Common myeloid progenitor, CD34-positive (primary cell): Measurements from ENCODE around the gene MORN1.

Source experiments
- CTCF ChIA-PET: fragments of 350-600 bp; sonication (Branson Sonifier 250); formaldehyde crosslinking; loops from one replicate; lab custom pipeline; 2021; ENCODE audit warnings: antibody characterized with exemption; lab: Charles Lee
- POLR2A ChIA-PET: fragments of 350-600 bp; sonication (Branson Sonifier 250); formaldehyde crosslinking; loops from one replicate; lab custom pipeline; 2021; ENCODE audit warnings: antibody characterized with exemption; lab: Charles Lee
- DNase-seq, 3 donors: peaks; one replicate each; pipeline versions ENCODE4 v3.0.0 to v3.0.0-alpha.2; 2013
- H3K27ac ChIP-seq, 2 experiments: 1 replicate in 1 of 2; 2 replicates in 1 of 2; pipeline ENCODE4 v1.7.0; 2013; ENCODE audit warnings: inconsistent platforms in 2 of 2, low read length in 2 of 2, mild to moderate bottlenecking in 2 of 2, low read depth in 1 of 2, moderate library complexity in 1 of 2; ENCODE audit not compliant: severe bottlenecking in 2 of 2, insufficient read depth in 1 of 2, poor library complexity in 1 of 2
- H3K27me3 ChIP-seq, 5 experiments: replicated peaks in 2 of 5; 1 replicate in 3 of 5; 2 replicates in 2 of 5; pipeline versions ENCODE4 v1.6.1 to v1.7.0; 2013; ENCODE audit warnings: low read length in 4 of 5, mild to moderate bottlenecking in 2 of 5, moderate library complexity in 2 of 5, inconsistent platforms in 1 of 5; ENCODE audit not compliant: insufficient read depth in 5 of 5, control insufficient read depth in 4 of 5
- H3K36me3 ChIP-seq, 4 experiments: 1 replicate in 2 of 4; 2 replicates in 2 of 4; pipeline versions ENCODE4 v1.6.1 to v1.7.0; 2013; ENCODE audit warnings: low read length in 3 of 4, control low read depth in 1 of 4, mild to moderate bottlenecking in 1 of 4; ENCODE audit not compliant: control insufficient read depth in 4 of 4, insufficient read depth in 4 of 4
- H3K4me1 ChIP-seq, 4 experiments: 1 replicate in 3 of 4; 2 replicates in 1 of 4; pipeline versions ENCODE4 v1.6.1 to v1.7.1; 2013; ENCODE audit warnings: low read length in 3 of 4, mild to moderate bottlenecking in 3 of 4, control low read depth in 1 of 4, inconsistent platforms in 1 of 4, moderate library complexity in 1 of 4; ENCODE audit not compliant: control insufficient read depth in 4 of 4, insufficient read depth in 4 of 4; ENCODE audit errors: control extremely low read depth in 1 of 4
- H3K4me3 ChIP-seq, 7 experiments: 1 replicate in 4 of 7; 2 replicates in 3 of 7; pipeline versions ENCODE4 v1.5.1 to v1.7.0; 2013; ENCODE audit warnings: mild to moderate bottlenecking in 7 of 7, low read length in 6 of 7, moderate library complexity in 6 of 7, inconsistent platforms in 2 of 7, low read depth in 2 of 7, control low read depth in 1 of 7; ENCODE audit not compliant: insufficient read depth in 4 of 7, control insufficient read depth in 1 of 7; ENCODE audit errors: extremely low read depth in 1 of 7
- H3K9me3 ChIP-seq, 5 experiments: 1 replicate in 4 of 5; 2 replicates in 1 of 5; pipeline versions ENCODE4 v1.6.1 to v1.7.1; 2013; ENCODE audit warnings: low read length in 4 of 5, mild to moderate bottlenecking in 2 of 5, inconsistent platforms in 1 of 5, low read depth in 1 of 5, moderate library complexity in 1 of 5; ENCODE audit not compliant: control insufficient read depth in 4 of 5, insufficient read depth in 2 of 5; ENCODE audit errors: control extremely low read depth in 1 of 5
- WGBS: methylation state at CpG from one replicate; pipeline ENCODE4 v1.1.5; 2013; ENCODE audit not compliant: insufficient coverage; 5-methylcytosine and 5-hydroxymethylcytosine counted together

MORN1 gene

DNA sequence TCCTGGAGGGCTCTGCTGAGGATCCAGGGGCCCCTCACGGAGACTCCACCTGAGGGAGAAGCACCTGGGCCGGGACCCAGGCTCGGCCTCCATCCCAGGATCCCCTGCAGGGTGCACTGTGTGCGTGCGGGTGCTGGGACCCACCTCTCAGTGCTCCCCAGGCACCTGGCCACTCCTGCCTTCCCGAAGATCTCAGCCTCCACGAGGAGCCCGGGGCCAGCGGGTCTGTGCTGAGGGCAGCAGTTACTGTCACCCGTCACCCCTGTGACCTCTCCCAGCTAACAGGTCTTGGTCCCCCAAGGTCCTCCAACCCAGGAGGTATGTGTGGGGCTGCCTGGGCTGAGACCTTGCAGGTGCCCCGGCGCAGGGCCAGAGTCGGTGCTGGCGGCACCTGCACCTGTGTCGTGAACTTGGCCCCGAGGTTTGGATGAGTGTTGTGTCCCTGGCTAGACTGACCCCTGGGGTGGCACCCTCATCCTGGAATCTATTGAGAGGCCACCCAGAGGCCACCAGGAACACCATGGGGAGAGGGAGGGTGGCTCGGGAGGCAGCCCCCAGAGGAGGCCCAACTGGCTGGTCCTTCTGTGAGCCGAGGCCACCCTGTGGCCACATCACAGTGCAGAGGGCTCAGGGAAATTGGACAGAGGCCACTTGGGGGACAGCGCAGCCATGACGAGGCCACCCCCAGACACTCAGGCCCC, 17.7 kb downstream of the MORN1 start:
- Histone ChIP-seq H3K27ac (no peak overlapping the region), H3K9me3 (no peaks in the 10 kb centered on the region), H3K36me3 (peaks cover 0 to 2% (median 0%) of the 10 kb centered on the region in 4 experiments), H3K4me1 (no peaks in the 10 kb centered on the region), H3K4me3 (no peak overlapping the region), H3K27me3 (no peaks in the 10 kb centered on the region)
- no peak for DNase-seq
- POLR2A ChIA-PET, result no interaction called here
- 97% methylated on average over 15 of the region's 20 CpGs for WGBS
- CTCF ChIA-PET, result interaction anchor here (1.0 kb wide), 1 partner anchor 8 kb away, joined by 4 read pairs; no protein-coding TSS in a partner anchor

GRCh38 chr1:2372551-2373490, 18.5 kb downstream of the MORN1 start:
- 97% methylated on average over 34 of the region's 36 CpGs for WGBS
- POLR2A ChIA-PET, result no interaction called here

DNA sequence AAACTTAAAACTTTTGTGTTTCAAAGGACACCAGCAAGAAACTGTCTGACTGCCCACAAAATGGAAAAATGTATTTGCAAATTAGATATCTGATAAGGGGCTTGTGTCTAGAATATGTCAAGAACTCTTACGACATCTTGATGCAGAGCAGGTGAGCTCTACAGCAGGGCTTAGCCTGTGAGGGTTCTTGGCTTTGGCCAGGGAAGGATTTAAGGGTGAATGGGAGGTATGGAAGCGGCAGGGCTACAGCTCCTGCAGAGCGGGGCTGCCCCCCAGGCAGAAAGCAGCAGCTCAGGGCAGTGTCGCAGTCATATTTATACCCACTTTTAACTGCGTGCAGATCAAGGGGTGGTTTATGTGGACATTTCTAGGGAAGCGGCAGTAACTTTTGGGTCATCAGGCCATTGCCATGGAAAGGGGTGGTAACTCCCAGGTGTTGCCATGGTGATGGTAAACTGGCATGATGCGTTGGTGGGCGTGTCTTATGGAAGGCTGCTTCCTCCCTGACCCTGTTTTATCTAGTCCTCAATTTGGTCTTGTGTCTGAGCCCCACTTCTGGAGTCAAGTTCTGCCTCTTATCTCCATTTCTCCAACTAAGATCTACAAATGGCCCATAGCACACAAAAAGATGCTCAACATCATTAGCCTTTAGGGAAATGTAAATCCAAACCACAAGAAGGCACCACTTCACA, 23.2 kb downstream of the MORN1 start:
- POLR2A ChIA-PET, result no interaction called here
- H3K9me3 ChIP-seq, result peaks cover 0 to 3% (median under 1%) of the 10 kb centered on the region in 5 experiments
- WGBS, result 100% methylated on average over 7 of the region's 8 CpGs
- CTCF ChIA-PET, result interaction anchor here (1.4 kb wide), 1 partner anchor 12 kb away, joined by 4 read pairs; no protein-coding TSS in a partner anchor
- no peak for DNase-seq
- H3K36me3 ChIP-seq, result no peaks in the 10 kb centered on the region
- H3K27ac ChIP-seq, result no peak overlapping the region
- no peaks in the 10 kb centered on the region for H3K27me3 ChIP-seq
- H3K4me3 ChIP-seq, result no peak overlapping the region
- H3K4me1 ChIP-seq, result no peaks in the 10 kb centered on the region

More at GRCh38 chr1:2372551-2373490, 18.5 kb downstream of the MORN1 start:
- DNase-seq, result no peak
- CTCF ChIA-PET, result interaction anchor here (0.9 to 2.0 kb wide), 3 partner anchors 9 to 177 kb away, joined by 3 to 7 read pairs (median 4); no protein-coding TSS in a partner anchor
- Histone ChIP-seq H3K4me1 (no peaks in the 10 kb centered on the region), H3K4me3 (no peak overlapping the region), H3K27me3 (no peaks in the 10 kb centered on the region), H3K36me3 (peaks cover 0 to 2% (median 0%) of the 10 kb centered on the region in 4 experiments), H3K9me3 (no peaks in the 10 kb centered on the region), H3K27ac (no peak overlapping the region)

GRCh38 chr1:2363847-2364513, 27.4 kb downstream of the MORN1 start:
- H3K4me1 ChIP-seq, result no peaks in the 10 kb centered on the region
- WGBS, result 100% methylated on average over 2 of the region's 2 CpGs
- POLR2A ChIA-PET, result no interaction called here
- no peaks in the 10 kb centered on the region for H3K36me3 ChIP-seq
- no peak overlapping the region for H3K4me3 ChIP-seq
- CTCF ChIA-PET, result interaction anchor here (1.7 kb wide), 1 partner anchor 17 kb away, joined by 4 read pairs; no protein-coding TSS in a partner anchor
- peaks cover 0 to 3% (median 2%) of the 10 kb centered on the region in 5 experiments for H3K9me3 ChIP-seq
- H3K27ac ChIP-seq, result no peak overlapping the region
- H3K27me3 ChIP-seq, result no peaks in the 10 kb centered on the region
- no peak for DNase-seq

DNA sequence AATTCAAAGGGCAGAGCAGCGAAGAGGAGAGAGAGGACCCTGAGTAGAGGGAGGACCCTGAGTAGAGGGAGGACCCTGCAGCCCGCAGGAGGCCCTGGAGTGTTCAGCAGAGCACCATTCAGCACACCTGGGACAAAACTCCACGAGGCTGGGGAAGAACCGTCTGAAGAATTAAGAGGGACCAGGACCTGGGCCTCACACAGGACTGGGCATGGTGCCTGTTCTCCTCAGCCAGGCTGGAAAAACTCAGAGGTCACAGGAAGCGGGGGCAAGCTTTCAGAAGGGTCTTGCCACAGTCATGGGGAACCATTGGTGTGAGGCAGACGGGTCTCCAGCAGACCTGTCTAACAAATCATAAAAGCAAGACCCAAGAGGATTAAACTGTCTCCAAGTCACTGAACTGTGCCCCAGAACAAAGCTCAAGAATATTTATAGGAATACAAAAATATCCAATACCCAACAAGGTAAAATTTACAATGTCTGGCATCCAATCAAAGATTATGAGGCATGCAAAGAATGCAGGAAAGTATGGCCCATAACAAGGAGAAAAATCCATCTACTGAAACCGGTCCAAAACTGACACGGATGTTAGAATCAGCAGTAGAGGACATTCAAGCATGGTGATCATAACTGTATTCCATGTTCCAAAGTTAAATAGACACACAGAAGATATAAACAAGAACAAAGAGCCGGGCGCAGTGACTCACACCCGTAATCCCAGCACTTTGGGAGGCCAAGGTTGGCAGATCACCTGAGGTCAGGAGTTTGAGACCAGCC, 30.6 kb downstream of the MORN1 start:
- no peak overlapping the region for H3K4me3 ChIP-seq
- no peaks in the 10 kb centered on the region for H3K27me3 ChIP-seq
- no peak for DNase-seq
- 86% methylated on average over 8 of the region's 11 CpGs for WGBS
- H3K36me3 ChIP-seq, result no peaks in the 10 kb centered on the region
- ChIA-PET POLR2A (no interaction called here), CTCF (no interaction called here)
- no peak overlapping the region for H3K27ac ChIP-seq
- H3K4me1 ChIP-seq, result no peaks in the 10 kb centered on the region
- H3K9me3 ChIP-seq, result peaks cover 0 to 3% (median 2%) of the 10 kb centered on the region in 5 experiments
